ENCODE measurements around the gene SPATA20.

- TF ChIP-seq NR3C1 (CRISPR knock-in tag; conservative IDR thresholded peaks at IDR 0.05; ENCODE audit: low read depth) (no peak), CTCF (IDR thresholded peaks at IDR 0.05) (no peak), E2F1 (CRISPR knock-in tag; IDR thresholded peaks at IDR 0.05) (no peak), USF1 (CRISPR knock-in tag; IDR thresholded peaks at IDR 0.05) (no peak), FOXJ3 (CRISPR knock-in tag; IDR thresholded peaks at IDR 0.05; ENCODE audit: borderline replicate concordance) (no peak), USF2 (CRISPR knock-in tag; IDR thresholded peaks at IDR 0.05) (no peak)
Observed at GRCh38 chr17:50585891-50586290, 38.9 kb downstream of the SPATA20 start.
